Measurements from ENCODE around the gene GABARAP. TPM values are rescaled to one million over a fixed set of nuclear protein-coding genes. Genes with fewer than 3 reads are reported as not detected.

The GABARAP gene
- total and polyA plus RNA-seq, 2 of the 4 experiments (the other 2 are of a cell fraction) = 77.8 to 780 TPM

DNA sequence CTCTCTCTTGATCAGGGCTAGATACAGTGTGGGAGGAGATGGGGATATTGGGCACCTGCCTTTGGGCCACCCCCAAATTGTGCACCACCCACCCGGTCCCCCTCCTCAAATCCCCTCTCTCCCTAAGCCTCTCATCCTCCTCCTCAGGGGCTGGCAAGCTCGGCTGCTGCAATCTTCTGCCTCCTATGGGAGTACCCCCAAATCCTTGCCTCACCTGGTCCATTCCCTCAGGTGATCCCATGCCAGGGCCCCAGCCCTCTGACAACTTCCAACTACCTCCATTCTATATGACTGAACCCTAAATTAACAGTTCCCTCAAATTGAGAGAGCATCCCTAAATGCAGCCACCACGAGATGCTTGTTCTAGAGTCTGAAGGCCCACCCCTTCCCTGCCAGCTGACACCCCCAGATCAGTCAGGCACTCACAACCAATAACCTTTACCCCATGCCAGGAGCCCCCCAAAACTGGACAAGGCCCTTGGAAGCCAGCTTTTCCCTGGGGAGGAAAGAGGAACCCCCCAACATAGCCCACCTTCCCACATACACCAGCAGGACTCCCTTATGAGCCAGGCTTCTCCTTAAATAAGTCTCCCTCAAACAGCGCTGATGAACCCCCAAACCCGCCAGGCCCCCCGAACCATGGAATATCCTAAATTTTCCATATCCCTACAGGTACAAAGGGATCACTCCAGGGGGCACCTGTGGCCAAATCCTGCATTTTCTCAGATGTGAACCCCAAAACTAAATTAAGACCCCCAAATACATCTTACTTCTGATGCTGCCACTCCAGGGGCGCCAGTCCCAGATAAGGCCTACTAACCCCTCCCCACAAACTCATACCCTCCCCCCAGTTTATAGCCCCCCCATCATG, 25.8 kb downstream of the GABARAP start (continued):
- no peak for TF ChIP-seq CHD1 (IDR thresholded peaks at IDR 0.05; ENCODE audit: low read depth, low read length)
- TF ChIP-seq MAFK (IDR thresholded peaks at IDR 0.05; ENCODE audit: low read depth, low read length) = no peak

DNA sequence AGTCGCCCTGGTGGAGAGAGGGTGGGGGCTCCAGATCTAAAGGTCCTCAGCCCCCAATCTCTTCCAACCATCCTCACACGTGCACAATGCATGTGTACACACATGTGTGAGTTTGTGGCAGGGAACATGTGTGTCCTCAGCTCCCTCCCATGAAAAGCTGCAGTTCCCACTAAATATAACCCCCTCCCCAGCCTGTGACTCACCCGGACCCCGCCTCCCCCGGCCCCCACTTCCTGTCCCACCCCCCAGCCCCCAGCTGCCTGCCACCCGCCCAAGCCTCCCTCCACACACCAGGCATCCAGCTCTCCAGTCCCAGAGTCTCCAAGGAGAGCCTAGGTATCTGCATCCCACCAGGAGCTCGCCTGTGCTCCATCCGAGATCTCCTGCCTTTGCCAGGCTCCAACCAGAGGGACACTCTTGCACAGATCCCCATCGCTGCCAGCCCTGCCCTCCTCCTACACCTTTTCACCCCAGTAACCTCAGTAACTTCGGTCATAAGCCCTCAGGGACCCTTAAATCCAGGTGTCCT, 26.5 kb downstream of the GABARAP start:
- H4K5ac ChIP-seq (ENCODE audit: low read depth, low read length) = no peak overlapping the region
- dilution Hi-C loops (cut with HindIII; ENCODE audit: low sequenced_read_pairs, unreplicated experiment) (no loop called here), intact Hi-C loops (cut with micrococcal nuclease) (no loop called here), in situ Hi-C loops (cut with MboI; ENCODE audit: low sequenced_read_pairs) (no loop called here)
- peak overlapping the region; percentile 55 for H3K4me3 ChIP-seq (ENCODE audit: insufficient read depth, low read depth, low read length)
- no peak overlapping the region for H3K56ac ChIP-seq (ENCODE audit: extremely low read depth, insufficient read depth, low read length)
- peak overlapping the region; percentile 97 for H2AK9ac ChIP-seq (replicated peaks; ENCODE audit: low read depth, low read length, poor library complexity)
- H2BK15ac ChIP-seq (ENCODE audit: low read depth, low read length) = 0 out of 3 replicates have a peak overlapping the region, but pooled peaks have one; percentile 6
- peaks cover 21% of the 10 kb centered on the region for H3K4me1 ChIP-seq (ENCODE audit: control insufficient read depth, insufficient read depth, low read length)
- no peaks in the 10 kb centered on the region for H3K27me3 ChIP-seq (ENCODE audit: control insufficient read depth, insufficient read depth, low read length)
- H3K27ac ChIP-seq (ENCODE audit: insufficient read depth, low read length) = peak overlapping the region; percentile 56
- peaks cover 21% of the 10 kb centered on the region for H3K9me1 ChIP-seq (ENCODE audit: insufficient read depth, low read length)
- ChIA-PET CTCF (interaction anchor here (0.8 kb wide), 1 partner anchor 305 kb away, joined by 3 read pairs; no protein-coding TSS in a partner anchor), POLR2A (ENCODE audit: unreplicated experiment) (no interaction called here)
- H3K9me3 ChIP-seq (ENCODE audit: control insufficient read depth, insufficient read depth, low read length) = no peaks in the 10 kb centered on the region
- no peaks in the 10 kb centered on the region for H3K36me3 ChIP-seq (ENCODE audit: control insufficient read depth, insufficient read depth, low read length)
- peak overlapping the region; percentile 92 for H2AK5ac ChIP-seq (ENCODE audit: low read depth, low read length)
- H3K79me1 ChIP-seq (ENCODE audit: low read depth in 1 of 2, low read length in 2 of 2) = peaks cover 4 to 78% of the 10 kb centered on the region in 2 experiments; a peak in 3 of 4 replicates
- peak overlapping the region; percentile 82 for H3K23ac ChIP-seq (ENCODE audit: low read depth, low read length)
- H2BK120ac ChIP-seq (ENCODE audit: low read depth, low read length) = no peak overlapping the region
- ATAC-seq (ENCODE audit: low read depth) (no peak), DNase-seq (peak; percentile 14)
- H4K20me1 ChIP-seq (ENCODE audit: insufficient read depth, low read length) = peaks cover 58% of the 10 kb centered on the region
- peak overlapping the region; percentile 76 for H3K4ac ChIP-seq (ENCODE audit: low read depth, low read length)
- no peak for TF ChIP-seq CHD1 (IDR thresholded peaks at IDR 0.05; ENCODE audit: low read depth, low read length)
- 0 out of 2 replicates have a peak, but pooled peaks have one; percentile 29 for TF ChIP-seq POLR2A (IDR thresholded peaks at IDR 0.05; ENCODE audit: low read depth, low read length)
- peak overlapping the region; percentile 72 for H3K14ac ChIP-seq (replicated peaks; ENCODE audit: low read depth, low read length)
- H4K91ac ChIP-seq (ENCODE audit: insufficient read depth, low read depth, low read length) = peak overlapping the region; percentile 29
- peak overlapping the region in 1 of 2 experiments; percentile 30; a peak in 1 of 4 replicates for H4K8ac ChIP-seq (ENCODE audit: low read depth in 2 of 2, low read length in 2 of 2)
- H2BK5ac ChIP-seq (ENCODE audit: low read depth, low read length, poor library complexity, severe bottlenecking) = peak overlapping the region; percentile 31
- peak overlapping the region; percentile 90 for H3K4me2 ChIP-seq (ENCODE audit: low read depth, low read length)
- peak overlapping the region; percentile 70 for H3K9ac ChIP-seq (ENCODE audit: low read depth, low read length)
- no peak overlapping the region for H3K18ac ChIP-seq (ENCODE audit: low read depth, low read length)
- 0% methylated on average over 3 of the region's 10 CpGs; no CpG with 5 or more reads in 1 of the 2 experiments for WGBS, 2 experiments (ENCODE audit: extremely low coverage in 2 of 2, insufficient read length in 1 of 2)
- BruUV-seq (replicated peaks) = no TSS peak
- H2BK20ac ChIP-seq (ENCODE audit: low read depth, low read length) = 0 out of 2 replicates have a peak overlapping the region, but pooled peaks have one; percentile 9
- H2AFZ ChIP-seq (replicated peaks; ENCODE audit: low read length, poor library complexity) = peak overlapping the region; percentile 46

All from IMR-90 (cell line).